ENCODE data around the gene CD28.

- no peak for TF ChIP-seq EP300 (conservative IDR thresholded peaks at IDR 0.05; ENCODE audit: poor library complexity, severe bottlenecking)
- TF ChIP-seq TAF1 (IDR thresholded peaks at IDR 0.05; ENCODE audit: low read depth), result no peak
- TF ChIP-seq CTCF (IDR thresholded peaks at IDR 0.05; ENCODE audit: poor library complexity, severe bottlenecking), result no peak
- TF ChIP-seq RAD21 (conservative IDR thresholded peaks at IDR 0.05), result no peak
- no peak for TF ChIP-seq SMC3 (conservative IDR thresholded peaks at IDR 0.05; ENCODE audit: poor library complexity)
- TF ChIP-seq POLR2AphosphoS5 (IDR thresholded peaks at IDR 0.05), result no peak
- no peak for TF ChIP-seq REST (IDR thresholded peaks at IDR 0.05; ENCODE audit: borderline replicate concordance)
Measured at GRCh38 chr2:203709416-203710040, 3.1 kb downstream of the CD28 start.

Measured in neural cell (in vitro differentiated cells).